IMR-90 (cell line): ENCODE results near the gene SNX30. TPM values are rescaled to one million over a fixed set of nuclear protein-coding genes. Genes with fewer than 3 reads are reported as not detected.

Experiments used
- ATAC-seq: fragments of 200-7000 bp; cut with Tn5 transposase; 2 replicates; pipeline ENCODE4 v1.9.1; 2020; ENCODE audit warnings: low read depth, mild to moderate bottlenecking, moderate library complexity
- BruUV-seq: library from RNA; stranded (reverse); fragments of 400-500 nt; replicated peaks from 2 replicates; lab custom pipeline; 2021; lab: Mats Ljungman, UMichigan
- CTCF ChIA-PET: fragments of 300-600 bp; formaldehyde crosslinking; extraction: SDS; loops from one replicate; lab custom pipeline; 2021; ENCODE audit warnings: antibody characterized with exemption; lab: Yijun Ruan, JAX
- POLR2A ChIA-PET: fragments of 300-600 bp; sonication (Branson Sonifier 250); formaldehyde crosslinking; loops from one replicate; lab custom pipeline; 2022; ENCODE audit warnings: antibody characterized with exemption; ENCODE audit not compliant: unreplicated experiment; lab: Charles Lee
- DNase-seq: peaks from one replicate; pipeline ENCODE4 v3.0.0; 2013
- H2AFZ ChIP-seq: replicated peaks from 2 replicates; pipeline ENCODE3; 2013; ENCODE audit warnings: low read length, mild to moderate bottlenecking; ENCODE audit not compliant: poor library complexity
- H2AK5ac ChIP-seq: 2 replicates; pipeline ENCODE4 v1.6.1; 2013; ENCODE audit warnings: low read depth, low read length, inconsistent platforms
- H2AK9ac ChIP-seq: replicated peaks from 2 replicates; pipeline ENCODE3; 2013; ENCODE audit warnings: mild to moderate bottlenecking, low read depth, low read length, moderate library complexity; ENCODE audit not compliant: poor library complexity
- H2BK120ac ChIP-seq: 2 replicates; pipeline ENCODE4 v1.6.1; 2013; ENCODE audit warnings: low read depth, low read length, inconsistent platforms
- H2BK15ac ChIP-seq: 3 replicates; pipeline ENCODE4 v1.6.1; 2013; ENCODE audit warnings: low read depth, low read length, inconsistent platforms
- H2BK20ac ChIP-seq: 2 replicates; pipeline ENCODE4 v1.6.1; 2013; ENCODE audit warnings: low read depth, mild to moderate bottlenecking, inconsistent platforms, low read length, moderate library complexity
- H2BK5ac ChIP-seq: 2 replicates; pipeline ENCODE4 v1.6.1; 2013; ENCODE audit warnings: mild to moderate bottlenecking, low read depth, low read length, inconsistent platforms; ENCODE audit not compliant: poor library complexity, severe bottlenecking
- H3K14ac ChIP-seq: replicated peaks from 2 replicates; pipeline ENCODE4 v1.6.1; 2013; ENCODE audit warnings: low read depth, low read length, inconsistent platforms
- H3K18ac ChIP-seq: 2 replicates; pipeline ENCODE4 v1.6.1; 2013; ENCODE audit warnings: low read depth, low read length, control low read depth
- H3K23ac ChIP-seq: 2 replicates; pipeline ENCODE4 v1.6.1; 2013; ENCODE audit warnings: low read depth, low read length, inconsistent platforms
- H3K27ac ChIP-seq: 2 replicates; pipeline ENCODE4 v1.5.1; 2013; ENCODE audit warnings: mild to moderate bottlenecking, control low read depth, low read length; ENCODE audit not compliant: insufficient read depth
- H3K27me3 ChIP-seq: 2 replicates; pipeline ENCODE4 v1.6.1; 2013; ENCODE audit warnings: low read length; ENCODE audit not compliant: control insufficient read depth, insufficient read depth
- H3K36me3 ChIP-seq: 2 replicates; pipeline ENCODE4 v1.6.1; 2013; ENCODE audit warnings: low read length, mixed read lengths; ENCODE audit not compliant: control insufficient read depth, insufficient read depth
- H3K4ac ChIP-seq: 2 replicates; pipeline ENCODE4 v1.6.1; 2013; ENCODE audit warnings: low read depth, low read length, inconsistent platforms
- H3K4me1 ChIP-seq: 2 replicates; pipeline ENCODE4 v1.6.1; 2013; ENCODE audit warnings: low read length, mixed read lengths; ENCODE audit not compliant: control insufficient read depth, insufficient read depth
- H3K4me2 ChIP-seq: 2 replicates; pipeline ENCODE4 v1.6.1; 2013; ENCODE audit warnings: low read depth, mild to moderate bottlenecking, control low read depth, low read length, moderate library complexity
- H3K4me3 ChIP-seq: 2 replicates; pipeline ENCODE4 v1.5.1; 2013; ENCODE audit warnings: low read depth, mild to moderate bottlenecking, control low read depth, low read length, moderate library complexity; ENCODE audit not compliant: insufficient read depth
- H3K56ac ChIP-seq: 2 replicates; pipeline ENCODE4 v1.6.1; 2013; ENCODE audit warnings: low read length, inconsistent platforms; ENCODE audit not compliant: insufficient read depth; ENCODE audit errors: extremely low read depth
- H3K79me1 ChIP-seq, 2 experiments: 2 replicates each; pipeline ENCODE4 v1.6.1; 2013; ENCODE audit warnings: low read length in 2 of 2, inconsistent platforms in 1 of 2, low read depth in 1 of 2
- H3K9ac ChIP-seq: 2 replicates; pipeline ENCODE4 v1.6.1; 2013; ENCODE audit warnings: low read depth, low read length, control low read depth
- H3K9me1 ChIP-seq: 2 replicates; pipeline ENCODE4 v1.6.1; 2013; ENCODE audit warnings: low read length, inconsistent platforms; ENCODE audit not compliant: insufficient read depth
- H3K9me3 ChIP-seq: 2 replicates; pipeline ENCODE4 v1.6.1; 2013; ENCODE audit warnings: low read length; ENCODE audit not compliant: control insufficient read depth, insufficient read depth
- H4K20me1 ChIP-seq: 2 replicates; pipeline ENCODE4 v1.6.1; 2013; ENCODE audit warnings: low read length, inconsistent platforms; ENCODE audit not compliant: insufficient read depth
- H4K5ac ChIP-seq: 2 replicates; pipeline ENCODE4 v1.6.1; 2013; ENCODE audit warnings: mild to moderate bottlenecking, low read depth, low read length, control low read depth
- H4K8ac ChIP-seq, 2 experiments: 2 replicates each; pipeline ENCODE4 v1.6.1; 2013; ENCODE audit warnings: low read depth in 2 of 2, low read length in 2 of 2, control low read depth in 1 of 2, inconsistent platforms in 1 of 2
- H4K91ac ChIP-seq: 2 replicates; pipeline ENCODE4 v1.6.1; 2013; ENCODE audit warnings: low read depth, low read length, inconsistent platforms; ENCODE audit not compliant: insufficient read depth
- BHLHE40 ChIP-seq: fragments of 150-350 bp; IDR thresholded peaks from 2 replicates; pipeline ENCODE4 v1.6.1; 2016; ENCODE audit warnings: mild to moderate bottlenecking, low read depth, low read length
- CEBPB ChIP-seq: IDR thresholded peaks from 2 replicates; pipeline ENCODE4 v1.6.1; 2012; ENCODE audit warnings: low read depth, low read length, improper control_type of control experiment
- CHD1 ChIP-seq: IDR thresholded peaks from 2 replicates; pipeline ENCODE4 v1.6.1; 2012; ENCODE audit warnings: low read depth, low read length, improper control_type of control experiment
- CTCF ChIP-seq: conservative IDR thresholded peaks from 2 replicates; pipeline ENCODE4 v1.5.1; 2012; ENCODE audit warnings: mild to moderate bottlenecking, low read depth, low read length, improper control_type of control experiment
- ELK1 ChIP-seq: fragments of 150-350 bp; IDR thresholded peaks from 2 replicates; pipeline ENCODE4 v1.6.1; 2016; ENCODE audit warnings: low read depth, mild to moderate bottlenecking, low read length, moderate library complexity, borderline replicate concordance
- FOS ChIP-seq: fragments of 150-350 bp; IDR thresholded peaks from 2 replicates; pipeline ENCODE4 v1.6.1; 2016; ENCODE audit warnings: low read depth, low read length
- MAFK ChIP-seq: IDR thresholded peaks from 2 replicates; pipeline ENCODE4 v1.6.1; 2012; ENCODE audit warnings: low read depth, low read length, improper control_type of control experiment
- MAZ ChIP-seq: IDR thresholded peaks from 2 replicates; pipeline ENCODE4 v1.6.1; 2012; ENCODE audit warnings: low read depth, mild to moderate bottlenecking, low read length, improper control_type of control experiment, moderate library complexity, borderline replicate concordance
- MXI1 ChIP-seq: IDR thresholded peaks from 2 replicates; pipeline ENCODE4 v1.6.1; 2012; ENCODE audit warnings: low read depth, mild to moderate bottlenecking, low read length, moderate library complexity, borderline replicate concordance
- NFE2L2 ChIP-seq: fragments of 150-350 bp; IDR thresholded peaks from 2 replicates; pipeline ENCODE4 v1.6.1; 2016; ENCODE audit warnings: low read depth, mild to moderate bottlenecking, low read length
- POLR2A ChIP-seq: IDR thresholded peaks from 2 replicates; pipeline ENCODE4 v1.6.1; 2012; ENCODE audit warnings: mild to moderate bottlenecking, low read depth, low read length
- RAD21 ChIP-seq: IDR thresholded peaks from 2 replicates; pipeline ENCODE4 v1.6.1; 2012; ENCODE audit warnings: low read length, improper control_type of control experiment
- RCOR1 ChIP-seq: IDR thresholded peaks from 2 replicates; pipeline ENCODE4 v1.6.1; 2012; ENCODE audit warnings: mild to moderate bottlenecking, low read length, improper control_type of control experiment; ENCODE audit not compliant: insufficient replicate concordance
- RFX5 ChIP-seq: IDR thresholded peaks from 2 replicates; pipeline ENCODE4 v1.8.0; 2012; ENCODE audit warnings: low read depth, mild to moderate bottlenecking, low read length, moderate library complexity
- SMC3 ChIP-seq: fragments of 150-350 bp; IDR thresholded peaks from 2 replicates; pipeline ENCODE4 v1.6.1; 2016; ENCODE audit warnings: low read depth, mild to moderate bottlenecking, antibody characterized with exemption, low read length, moderate library complexity
- WGBS, 2 experiments: methylation state at CpG; one replicate each; pipeline versions ENCODE4 v1.1.5 to v1.1.7; 2013; ENCODE audit warnings: missing lambda C conversion rate in 2 of 2; ENCODE audit not compliant: insufficient read length in 1 of 2; ENCODE audit errors: extremely low coverage in 2 of 2; 5-methylcytosine and 5-hydroxymethylcytosine counted together
- dilution Hi-C: fragments of 300-500 bp; cut with HindIII; formaldehyde crosslinking; loops from one replicate; pipeline ENCODE4 v1.14.3; 2018; ENCODE audit warnings: low sequenced_read_pairs; ENCODE audit not compliant: unreplicated experiment
- in situ Hi-C: fragments of 300-500 bp; cut with MboI; formaldehyde crosslinking; loops from 3 replicates; pipeline ENCODE4 v1.14.3; 2019; ENCODE audit warnings: low sequenced_read_pairs, inconsistent platforms, mixed read lengths
- intact Hi-C: fragments of 100-400 bp; cut with micrococcal nuclease; formaldehyde crosslinking; loops from 2 replicates; pipeline ENCODE4 v1.10.0; 2022
- polyA plus RNA-seq, 3 experiments: library from polyadenylated mRNA; depleted of rRNA; stranded (reverse); fragments of >200 nt; gene quantifications; 2 replicates each; pipeline ENCODE4 v1.2.3, GENCODE V29; 2012; ENCODE audit warnings: low replicate concordance in 1 of 3
- total RNA-seq: library from RNA; depleted of rRNA; stranded (reverse); fragments of >200 nt; gene quantifications from 2 replicates; pipeline ENCODE4 v1.2.3, GENCODE V29; 2012
- TF ChIP-seq, protein P1 (sequence below): fragments of 150-350 bp; IDR thresholded peaks from 2 replicates; pipeline ENCODE4 v1.6.1; 2017; ENCODE audit warnings: mild to moderate bottlenecking, antibody characterized with exemption, low read length, low read depth

The SNX30 gene
- total and polyA plus RNA-seq, 2 of the 4 experiments (the other 2 are of a cell fraction): 8.0 to 18.8 TPM

- ChIA-PET POLR2A (no interaction called here), CTCF (no interaction called here)
- H3K56ac ChIP-seq: no peak overlapping the region
- no peak overlapping the region for H2AFZ ChIP-seq
- no peak overlapping the region for H3K4me3 ChIP-seq
- H3K27me3 ChIP-seq: no peaks in the 10 kb centered on the region
- H2AK9ac ChIP-seq: no peak overlapping the region
- H3K4ac ChIP-seq: no peak overlapping the region
- no peak for TF ChIP-seq NFE2L2
- TF ChIP-seq RAD21: no peak
- TF ChIP-seq, protein P1, sequence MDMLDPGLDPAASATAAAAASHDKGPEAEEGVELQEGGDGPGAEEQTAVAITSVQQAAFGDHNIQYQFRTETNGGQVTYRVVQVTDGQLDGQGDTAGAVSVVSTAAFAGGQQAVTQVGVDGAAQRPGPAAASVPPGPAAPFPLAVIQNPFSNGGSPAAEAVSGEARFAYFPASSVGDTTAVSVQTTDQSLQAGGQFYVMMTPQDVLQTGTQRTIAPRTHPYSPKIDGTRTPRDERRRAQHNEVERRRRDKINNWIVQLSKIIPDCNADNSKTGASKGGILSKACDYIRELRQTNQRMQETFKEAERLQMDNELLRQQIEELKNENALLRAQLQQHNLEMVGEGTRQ: no peak
- no peak for TF ChIP-seq RFX5
- TF ChIP-seq ELK1: no peak
- no peak for TF ChIP-seq FOS
- no peak for TF ChIP-seq POLR2A
- TF ChIP-seq MAFK: no peak
- TF ChIP-seq CEBPB: no peak
- no peak for TF ChIP-seq SMC3
- no peak for TF ChIP-seq CHD1
- no peak for TF ChIP-seq MXI1
- TF ChIP-seq RCOR1: no peak
- no peak for TF ChIP-seq CTCF
- TF ChIP-seq BHLHE40: no peak
- TF ChIP-seq MAZ: no peak
- H2AK5ac ChIP-seq: no peak overlapping the region
- peaks cover 19% of the 10 kb centered on the region for H3K9me1 ChIP-seq
- no peak overlapping the region for H3K4me2 ChIP-seq
- no peak overlapping the region for H4K8ac ChIP-seq
- no peak overlapping the region for H3K23ac ChIP-seq
- intact Hi-C loops (no loop called here), dilution Hi-C loops (no loop called here), in situ Hi-C loops (loop anchor here (25.0 kb wide), 1 partner anchor 349 kb away; no protein-coding TSS in a partner anchor)
- H3K9ac ChIP-seq: no peak overlapping the region
- WGBS, 2 experiments: 90% methylated on average over 2 of the region's 6 CpGs; no CpG with 5 or more reads in 1 of the 2 experiments
- no peak overlapping the region for H2BK20ac ChIP-seq
- H3K27ac ChIP-seq: no peak overlapping the region
- BruUV-seq: no TSS peak
- H3K79me1 ChIP-seq: peaks cover 16 to 28% of the 10 kb centered on the region in 2 experiments
- H3K18ac ChIP-seq: no peak overlapping the region
- no peaks in the 10 kb centered on the region for H3K9me3 ChIP-seq
- H3K14ac ChIP-seq: no peak overlapping the region
- DNase-seq (no peak), ATAC-seq (no peak)
- H2BK5ac ChIP-seq: no peak overlapping the region
- H4K91ac ChIP-seq: no peak overlapping the region
- H4K5ac ChIP-seq: no peak overlapping the region
- 0 out of 2 replicates have a peak, but pooled peaks cover 2% of the 10 kb centered on the region for H3K4me1 ChIP-seq
- H3K36me3 ChIP-seq: 0 out of 2 replicates have a peak, but pooled peaks cover under 1% of the 10 kb centered on the region
- no peak overlapping the region for H2BK120ac ChIP-seq
- no peak overlapping the region for H2BK15ac ChIP-seq
- peaks cover 13% of the 10 kb centered on the region for H4K20me1 ChIP-seq
These were observed 61.0 kb downstream of the SNX30 start for GRCh38 chr9:112811518-112811917.
